Panc1 (cell line): Measurements from ENCODE around the gene NANS.

Experiments used
- POLR2AphosphoS5 ChIP-seq: IDR thresholded peaks from 2 replicates; pipeline ENCODE4 v1.6.1; 2012; ENCODE audit warnings: mild to moderate bottlenecking, low read depth, low read length, moderate library complexity
- TF ChIP-seq, protein P1 (sequence below): fragments of 450-650 bp; IDR thresholded peaks from 2 replicates; pipeline ENCODE4 v1.5.1; 2017; ENCODE audit warnings: mild to moderate bottlenecking
- TF ChIP-seq, protein P2 (sequence below), 2 experiments: IDR thresholded peaks; 2 replicates each; pipeline ENCODE4 v1.6.1; 2011 to 2012; ENCODE audit warnings: low read depth in 2 of 2, control low read depth in 1 of 2, low read length in 1 of 2, mild to moderate bottlenecking in 1 of 2, moderate library complexity in 1 of 2; ENCODE audit not compliant: insufficient read depth in 1 of 2

DNA sequence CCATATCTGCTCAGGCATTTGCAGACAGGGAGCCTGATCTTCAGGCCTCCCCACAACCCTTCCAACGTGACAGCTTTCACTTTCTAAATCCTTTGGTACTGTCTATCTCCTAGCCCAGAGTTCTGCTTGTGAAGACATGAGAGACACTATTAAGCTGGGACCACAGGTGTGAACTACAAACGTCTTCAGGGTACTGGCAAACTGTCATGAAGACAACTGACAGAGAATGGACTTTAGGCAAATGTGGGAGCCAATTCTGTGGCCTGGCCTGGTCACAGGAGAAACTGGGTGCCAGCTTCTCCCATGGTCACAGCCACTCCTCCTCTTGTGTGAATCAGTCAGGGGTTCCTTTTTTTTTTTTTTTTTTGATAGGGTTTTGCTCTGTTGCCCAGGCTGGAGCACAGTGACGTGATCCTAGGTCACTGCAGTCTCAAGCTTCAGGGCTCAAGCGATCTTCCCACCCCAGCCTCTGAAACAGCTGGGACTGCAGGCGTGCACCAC, 52.0 kb downstream of the NANS start:
- TF ChIP-seq, protein P1, sequence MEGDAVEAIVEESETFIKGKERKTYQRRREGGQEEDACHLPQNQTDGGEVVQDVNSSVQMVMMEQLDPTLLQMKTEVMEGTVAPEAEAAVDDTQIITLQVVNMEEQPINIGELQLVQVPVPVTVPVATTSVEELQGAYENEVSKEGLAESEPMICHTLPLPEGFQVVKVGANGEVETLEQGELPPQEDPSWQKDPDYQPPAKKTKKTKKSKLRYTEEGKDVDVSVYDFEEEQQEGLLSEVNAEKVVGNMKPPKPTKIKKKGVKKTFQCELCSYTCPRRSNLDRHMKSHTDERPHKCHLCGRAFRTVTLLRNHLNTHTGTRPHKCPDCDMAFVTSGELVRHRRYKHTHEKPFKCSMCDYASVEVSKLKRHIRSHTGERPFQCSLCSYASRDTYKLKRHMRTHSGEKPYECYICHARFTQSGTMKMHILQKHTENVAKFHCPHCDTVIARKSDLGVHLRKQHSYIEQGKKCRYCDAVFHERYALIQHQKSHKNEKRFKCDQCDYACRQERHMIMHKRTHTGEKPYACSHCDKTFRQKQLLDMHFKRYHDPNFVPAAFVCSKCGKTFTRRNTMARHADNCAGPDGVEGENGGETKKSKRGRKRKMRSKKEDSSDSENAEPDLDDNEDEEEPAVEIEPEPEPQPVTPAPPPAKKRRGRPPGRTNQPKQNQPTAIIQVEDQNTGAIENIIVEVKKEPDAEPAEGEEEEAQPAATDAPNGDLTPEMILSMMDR: no peak
- TF ChIP-seq POLR2AphosphoS5: no peak
- TF ChIP-seq, protein P2, sequence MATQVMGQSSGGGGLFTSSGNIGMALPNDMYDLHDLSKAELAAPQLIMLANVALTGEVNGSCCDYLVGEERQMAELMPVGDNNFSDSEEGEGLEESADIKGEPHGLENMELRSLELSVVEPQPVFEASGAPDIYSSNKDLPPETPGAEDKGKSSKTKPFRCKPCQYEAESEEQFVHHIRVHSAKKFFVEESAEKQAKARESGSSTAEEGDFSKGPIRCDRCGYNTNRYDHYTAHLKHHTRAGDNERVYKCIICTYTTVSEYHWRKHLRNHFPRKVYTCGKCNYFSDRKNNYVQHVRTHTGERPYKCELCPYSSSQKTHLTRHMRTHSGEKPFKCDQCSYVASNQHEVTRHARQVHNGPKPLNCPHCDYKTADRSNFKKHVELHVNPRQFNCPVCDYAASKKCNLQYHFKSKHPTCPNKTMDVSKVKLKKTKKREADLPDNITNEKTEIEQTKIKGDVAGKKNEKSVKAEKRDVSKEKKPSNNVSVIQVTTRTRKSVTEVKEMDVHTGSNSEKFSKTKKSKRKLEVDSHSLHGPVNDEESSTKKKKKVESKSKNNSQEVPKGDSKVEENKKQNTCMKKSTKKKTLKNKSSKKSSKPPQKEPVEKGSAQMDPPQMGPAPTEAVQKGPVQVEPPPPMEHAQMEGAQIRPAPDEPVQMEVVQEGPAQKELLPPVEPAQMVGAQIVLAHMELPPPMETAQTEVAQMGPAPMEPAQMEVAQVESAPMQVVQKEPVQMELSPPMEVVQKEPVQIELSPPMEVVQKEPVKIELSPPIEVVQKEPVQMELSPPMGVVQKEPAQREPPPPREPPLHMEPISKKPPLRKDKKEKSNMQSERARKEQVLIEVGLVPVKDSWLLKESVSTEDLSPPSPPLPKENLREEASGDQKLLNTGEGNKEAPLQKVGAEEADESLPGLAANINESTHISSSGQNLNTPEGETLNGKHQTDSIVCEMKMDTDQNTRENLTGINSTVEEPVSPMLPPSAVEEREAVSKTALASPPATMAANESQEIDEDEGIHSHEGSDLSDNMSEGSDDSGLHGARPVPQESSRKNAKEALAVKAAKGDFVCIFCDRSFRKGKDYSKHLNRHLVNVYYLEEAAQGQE (IDR thresholded peaks at IDR 0.05; ENCODE audit: insufficient read depth in 1 of 2, low read depth in 2 of 2, low read length in 1 of 2): no peak
